ENCODE data around the gene FRG2C. TPM values are rescaled to one million over a fixed set of nuclear protein-coding genes. Genes with fewer than 3 reads are reported as not detected.
"Not testable (repeated sequence)": the region's sequence is repeated elsewhere in the genome, so short reads cannot be mapped to it uniquely, and the experiment has no call there.

The FRG2C gene
- polyA plus RNA-seq, 1 donor (not counting 4 experiments of a cell fraction or from before 2014, with no cell fraction given), result not detected

DNA sequence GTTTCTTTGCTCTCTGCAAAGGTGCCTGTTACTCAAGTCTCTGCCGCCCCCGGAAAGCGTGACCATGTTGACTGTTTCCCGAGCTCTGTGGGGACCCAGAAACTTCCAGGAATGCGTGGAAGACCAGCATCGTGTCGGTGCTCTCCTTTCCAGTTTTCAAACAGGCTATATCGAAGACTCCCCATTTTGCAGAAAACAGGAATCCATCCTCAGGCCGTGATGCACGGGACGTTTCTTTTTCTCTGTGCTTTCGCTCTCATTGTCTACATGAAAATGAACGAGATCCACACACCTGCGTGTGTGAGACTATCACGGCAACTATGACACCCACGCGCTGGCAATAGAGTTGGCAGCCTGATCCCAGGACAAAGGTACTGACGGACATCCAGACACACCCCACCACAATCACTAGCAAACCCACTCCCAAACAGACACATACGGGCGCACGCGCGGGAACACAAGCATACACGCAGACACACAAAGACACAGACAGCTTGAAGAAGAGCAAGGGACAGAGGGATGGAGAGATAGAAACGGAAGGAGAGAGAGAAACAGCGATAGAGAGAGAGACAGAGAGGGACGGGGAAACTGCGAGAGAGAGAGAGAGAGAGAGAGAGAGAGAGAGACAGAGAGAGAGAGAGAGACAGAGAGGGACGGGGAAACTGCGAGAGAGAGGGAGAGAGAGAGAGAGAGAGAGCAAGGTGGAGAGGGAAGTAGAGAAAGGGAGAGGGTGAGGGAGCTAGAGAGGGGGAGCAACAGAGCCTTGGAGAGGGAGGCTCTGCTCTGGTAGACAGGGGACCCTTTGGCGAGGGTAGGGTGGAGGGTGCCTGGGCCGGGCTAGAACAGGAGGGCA is 7.4 kb downstream of the FRG2C start:
- Histone ChIP-seq H3K9ac (ENCODE audit: control insufficient read depth, extremely low read depth, insufficient read depth, low read length) (peak overlapping the region; percentile 73), H3K4me2 (ENCODE audit: control insufficient read depth, extremely low read depth, insufficient read depth, low read depth, low read length) (peak overlapping the region; percentile 77)
- not testable (repeated sequence) for H3K27me3 ChIP-seq (ENCODE audit: control insufficient read depth, extremely low read depth, insufficient read depth, low read length)

DNA sequence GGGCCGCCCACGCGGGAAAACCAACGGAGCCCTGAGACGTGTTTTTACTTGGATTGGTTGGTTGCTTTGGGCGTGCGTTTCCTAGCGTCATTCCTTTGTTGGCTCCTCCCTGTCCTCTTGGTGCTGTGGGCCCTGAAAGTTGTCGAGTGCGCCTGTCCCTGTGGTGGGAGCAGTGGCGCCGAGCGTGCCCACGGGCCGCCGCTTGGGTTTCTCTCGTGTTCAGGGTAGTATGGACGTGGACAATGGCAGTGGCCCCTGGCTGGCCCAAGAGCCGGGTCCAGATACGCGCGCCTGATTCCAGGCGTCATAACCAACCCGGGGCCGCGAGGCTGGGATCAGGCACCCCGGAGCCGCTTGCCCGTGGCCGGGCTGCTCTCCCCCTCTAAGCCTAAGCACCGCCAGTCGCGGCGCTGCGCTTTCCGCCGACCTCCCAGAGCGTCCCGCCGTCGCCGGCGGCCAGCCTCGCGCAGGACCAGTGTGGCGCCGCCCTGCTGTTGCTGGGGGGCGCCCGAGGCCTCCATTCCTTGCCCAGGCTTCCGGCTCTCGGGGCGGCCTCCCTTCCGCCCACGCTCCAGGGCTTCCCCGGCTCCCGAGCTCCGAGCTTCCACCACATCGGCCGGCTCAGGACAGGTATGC is 8.1 kb downstream of the FRG2C start:
- Histone ChIP-seq H3K27ac (ENCODE audit: control insufficient read depth, insufficient read depth, low read length) (peak overlapping the region; percentile 60), H3K9ac (ENCODE audit: control insufficient read depth, extremely low read depth, insufficient read depth, low read length) (peak overlapping the region; percentile 73), H2AFZ (ENCODE audit: control insufficient read depth, low read length) (peak overlapping the region; percentile 92), H3K4me2 (ENCODE audit: control insufficient read depth, extremely low read depth, insufficient read depth, low read depth, low read length) (peak overlapping the region; percentile 77), H3K4me3 (ENCODE audit: control insufficient read depth in 2 of 3, extremely low read depth in 1 of 3, insufficient read depth in 2 of 3, low read depth in 1 of 3, low read length in 3 of 3) (peak overlapping the region in 2 of 3 experiments; percentile 54 to 56), H3K9me3 (ENCODE audit: control insufficient read depth, low read depth, low read length) (peaks cover 10% of the 10 kb centered on the region)
- H3K79me2 ChIP-seq (ENCODE audit: control insufficient read depth, insufficient read depth, low read length); FAIRE-seq; H3K9me1 ChIP-seq (ENCODE audit: control insufficient read depth, extremely low read depth, insufficient read depth, low read length); H4K20me1 ChIP-seq (ENCODE audit: control insufficient read depth, extremely low read depth, insufficient read depth, low read length); dilution Hi-C loops (cut with MboI; ENCODE audit: extremely low pct_ligation_motif_present, low sequenced_read_pairs); H3K4me1 ChIP-seq (ENCODE audit: control insufficient read depth, extremely low read depth, insufficient read depth, low read length); H3K27me3 ChIP-seq (ENCODE audit: control insufficient read depth, extremely low read depth, insufficient read depth, low read length); DNase-seq (ENCODE audit: low read depth, low spot score); H3K36me3 ChIP-seq (ENCODE audit: control insufficient read depth in 2 of 2, extremely low read depth in 1 of 2, insufficient read depth in 2 of 2, low read length in 2 of 2): not testable (repeated sequence)
- TF ChIP-seq, protein P1, sequence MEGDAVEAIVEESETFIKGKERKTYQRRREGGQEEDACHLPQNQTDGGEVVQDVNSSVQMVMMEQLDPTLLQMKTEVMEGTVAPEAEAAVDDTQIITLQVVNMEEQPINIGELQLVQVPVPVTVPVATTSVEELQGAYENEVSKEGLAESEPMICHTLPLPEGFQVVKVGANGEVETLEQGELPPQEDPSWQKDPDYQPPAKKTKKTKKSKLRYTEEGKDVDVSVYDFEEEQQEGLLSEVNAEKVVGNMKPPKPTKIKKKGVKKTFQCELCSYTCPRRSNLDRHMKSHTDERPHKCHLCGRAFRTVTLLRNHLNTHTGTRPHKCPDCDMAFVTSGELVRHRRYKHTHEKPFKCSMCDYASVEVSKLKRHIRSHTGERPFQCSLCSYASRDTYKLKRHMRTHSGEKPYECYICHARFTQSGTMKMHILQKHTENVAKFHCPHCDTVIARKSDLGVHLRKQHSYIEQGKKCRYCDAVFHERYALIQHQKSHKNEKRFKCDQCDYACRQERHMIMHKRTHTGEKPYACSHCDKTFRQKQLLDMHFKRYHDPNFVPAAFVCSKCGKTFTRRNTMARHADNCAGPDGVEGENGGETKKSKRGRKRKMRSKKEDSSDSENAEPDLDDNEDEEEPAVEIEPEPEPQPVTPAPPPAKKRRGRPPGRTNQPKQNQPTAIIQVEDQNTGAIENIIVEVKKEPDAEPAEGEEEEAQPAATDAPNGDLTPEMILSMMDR (optimal IDR thresholded peaks at IDR 0.05 in 1 of 3, IDR thresholded peaks at IDR 0.05 in 1 of 3, conservative IDR thresholded peaks at IDR 0.05 in 1 of 3; ENCODE audit: extremely low read depth in 1 of 3, insufficient read depth in 2 of 3, low read length in 3 of 3), result peak in 1 of 3 experiments; percentile 18

More for the DNA sequence above, 7.4 kb downstream of the FRG2C start:
- H3K4me3 ChIP-seq (ENCODE audit: control insufficient read depth in 2 of 3, extremely low read depth in 1 of 3, insufficient read depth in 2 of 3, low read depth in 1 of 3, low read length in 3 of 3), result peak overlapping the region in 2 of 3 experiments; percentile 54 to 56
- H4K20me1 ChIP-seq (ENCODE audit: control insufficient read depth, extremely low read depth, insufficient read depth, low read length); H3K79me2 ChIP-seq (ENCODE audit: control insufficient read depth, insufficient read depth, low read length); H3K4me1 ChIP-seq (ENCODE audit: control insufficient read depth, extremely low read depth, insufficient read depth, low read length); DNase-seq (ENCODE audit: low read depth, low spot score); H3K36me3 ChIP-seq (ENCODE audit: control insufficient read depth in 2 of 2, extremely low read depth in 1 of 2, insufficient read depth in 2 of 2, low read length in 2 of 2); dilution Hi-C loops (cut with MboI; ENCODE audit: extremely low pct_ligation_motif_present, low sequenced_read_pairs); FAIRE-seq; H3K27ac ChIP-seq (ENCODE audit: control insufficient read depth, insufficient read depth, low read length); H3K9me1 ChIP-seq (ENCODE audit: control insufficient read depth, extremely low read depth, insufficient read depth, low read length): not testable (repeated sequence)
- H3K9me3 ChIP-seq (ENCODE audit: control insufficient read depth, low read depth, low read length), result peaks cover 10% of the 10 kb centered on the region
- peak overlapping the region; percentile 92 for H2AFZ ChIP-seq (ENCODE audit: control insufficient read depth, low read length)

DNA sequence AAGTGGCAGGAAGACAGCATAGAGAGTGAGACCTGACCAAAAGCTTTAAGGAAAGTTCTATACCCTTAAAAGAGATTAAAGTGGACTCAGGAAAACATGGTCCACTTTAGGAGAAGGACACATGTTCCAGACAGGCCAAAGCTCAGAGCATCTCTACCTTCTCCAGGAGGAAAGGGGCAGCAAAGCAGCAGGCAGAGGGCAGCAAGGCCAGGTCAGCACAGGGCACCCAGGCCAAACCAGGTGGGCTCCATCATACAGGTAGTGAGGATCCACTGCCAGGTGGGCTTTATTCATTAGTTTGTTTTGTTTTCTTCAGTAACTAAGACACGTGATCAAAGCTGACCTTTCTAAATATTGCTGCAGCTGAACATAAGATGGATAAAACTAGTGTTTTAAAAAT is 19.8 kb downstream of the FRG2C start:
- H3K9me1 ChIP-seq (ENCODE audit: control insufficient read depth, extremely low read depth, insufficient read depth, low read length); H4K20me1 ChIP-seq (ENCODE audit: control insufficient read depth, extremely low read depth, insufficient read depth, low read length); H3K4me2 ChIP-seq (ENCODE audit: control insufficient read depth, extremely low read depth, insufficient read depth, low read depth, low read length); H3K27ac ChIP-seq (ENCODE audit: control insufficient read depth, insufficient read depth, low read length); H2AFZ ChIP-seq (ENCODE audit: control insufficient read depth, low read length); H3K9ac ChIP-seq (ENCODE audit: control insufficient read depth, extremely low read depth, insufficient read depth, low read length); dilution Hi-C loops (cut with MboI; ENCODE audit: extremely low pct_ligation_motif_present, low sequenced_read_pairs); H3K4me3 ChIP-seq (ENCODE audit: control insufficient read depth in 2 of 3, extremely low read depth in 1 of 3, insufficient read depth in 2 of 3, low read depth in 1 of 3, low read length in 3 of 3); DNase-seq (ENCODE audit: low read depth, low spot score); H3K27me3 ChIP-seq (ENCODE audit: control insufficient read depth, extremely low read depth, insufficient read depth, low read length); H3K9me3 ChIP-seq (ENCODE audit: control insufficient read depth, low read depth, low read length); H3K36me3 ChIP-seq (ENCODE audit: control insufficient read depth in 2 of 2, extremely low read depth in 1 of 2, insufficient read depth in 2 of 2, low read length in 2 of 2); H3K79me2 ChIP-seq (ENCODE audit: control insufficient read depth, insufficient read depth, low read length); H3K4me1 ChIP-seq (ENCODE audit: control insufficient read depth, extremely low read depth, insufficient read depth, low read length); FAIRE-seq: not testable (repeated sequence)

Data from keratinocyte (primary cell).